A673 (cell line): ENCODE measurements around the gene ZNF385C.

Source experiments
- EZH2 ChIP-seq: fragments of 200-600 bp; sonication (generic); IDR thresholded peaks from 2 replicates; pipeline ENCODE4 v1.6.1; 2017; ENCODE audit warnings: borderline replicate concordance, low read depth, mild to moderate bottlenecking, mixed read lengths, antibody characterized with exemption, low read length; ENCODE audit not compliant: poor library complexity, severe bottlenecking
- TF ChIP-seq, protein P1 (sequence below): fragments of 300-800, 200-600 bp; sonication (generic); conservative IDR thresholded peaks from 2 replicates; pipeline ENCODE4 v1.5.1; 2017; ENCODE audit warnings: low read depth, mild to moderate bottlenecking, antibody characterized with exemption, low read length, moderate library complexity, mixed read lengths

DNA sequence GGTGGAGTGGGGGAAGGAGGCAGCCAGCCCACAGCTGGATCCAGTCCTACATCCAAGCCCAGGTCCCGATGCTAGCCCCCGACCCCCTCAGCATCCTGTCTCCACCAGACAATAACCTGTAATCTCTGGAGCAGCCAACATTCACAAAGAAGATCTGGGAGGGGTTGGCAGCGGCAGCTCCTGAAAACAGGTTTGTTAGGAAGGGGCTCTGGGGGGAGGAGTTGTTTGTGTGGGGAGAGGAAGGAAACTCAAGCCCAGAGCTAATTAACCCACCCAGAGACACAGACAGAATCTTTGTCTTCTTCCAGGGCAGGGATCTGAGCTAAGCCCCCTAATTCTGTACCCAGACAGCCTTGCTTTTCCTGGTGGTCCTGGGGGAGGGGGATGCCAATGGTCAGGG lies 43.2 kb downstream of the ZNF385C start:
- TF ChIP-seq, protein P1, sequence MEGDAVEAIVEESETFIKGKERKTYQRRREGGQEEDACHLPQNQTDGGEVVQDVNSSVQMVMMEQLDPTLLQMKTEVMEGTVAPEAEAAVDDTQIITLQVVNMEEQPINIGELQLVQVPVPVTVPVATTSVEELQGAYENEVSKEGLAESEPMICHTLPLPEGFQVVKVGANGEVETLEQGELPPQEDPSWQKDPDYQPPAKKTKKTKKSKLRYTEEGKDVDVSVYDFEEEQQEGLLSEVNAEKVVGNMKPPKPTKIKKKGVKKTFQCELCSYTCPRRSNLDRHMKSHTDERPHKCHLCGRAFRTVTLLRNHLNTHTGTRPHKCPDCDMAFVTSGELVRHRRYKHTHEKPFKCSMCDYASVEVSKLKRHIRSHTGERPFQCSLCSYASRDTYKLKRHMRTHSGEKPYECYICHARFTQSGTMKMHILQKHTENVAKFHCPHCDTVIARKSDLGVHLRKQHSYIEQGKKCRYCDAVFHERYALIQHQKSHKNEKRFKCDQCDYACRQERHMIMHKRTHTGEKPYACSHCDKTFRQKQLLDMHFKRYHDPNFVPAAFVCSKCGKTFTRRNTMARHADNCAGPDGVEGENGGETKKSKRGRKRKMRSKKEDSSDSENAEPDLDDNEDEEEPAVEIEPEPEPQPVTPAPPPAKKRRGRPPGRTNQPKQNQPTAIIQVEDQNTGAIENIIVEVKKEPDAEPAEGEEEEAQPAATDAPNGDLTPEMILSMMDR = no peak
- TF ChIP-seq EZH2 = no peak
